Kidney (tissue), 14 donors: Measurements from ENCODE around the gene LDLRAD4. TPM values are rescaled to one million over a fixed set of nuclear protein-coding genes. Genes with fewer than 3 reads are reported as not detected.

Experiments
- DNase-seq, 5 donors: peaks; one replicate each; pipeline ENCODE4 v3.0.0-alpha.2; 2013 to 2020
- FAIRE-seq: peaks from 2 replicates; lab custom pipeline; 2012; peaks lifted over from hg19 to GRCh38; lab: Jason Lieb, UNC
- H3K27ac ChIP-seq, 2 donors: one replicate each; pipeline ENCODE4 v1.7.0; 2013; ENCODE audit warnings: low read depth in 2 of 2, low read length in 2 of 2, inconsistent platforms in 1 of 2
- H3K27me3 ChIP-seq: one replicate; pipeline ENCODE4 v1.7.1; 2013; ENCODE audit warnings: low read length, inconsistent platforms; ENCODE audit not compliant: control insufficient read depth, insufficient read depth
- H3K36me3 ChIP-seq, 3 donors: one replicate each; pipeline versions ENCODE4 v1.7.0 to v1.7.1; 2013; ENCODE audit warnings: low read length in 3 of 3, control low read depth in 1 of 3, inconsistent platforms in 1 of 3; ENCODE audit not compliant: insufficient read depth in 3 of 3, control insufficient read depth in 2 of 3
- H3K4me1 ChIP-seq, 3 donors: one replicate each; pipeline versions ENCODE4 v1.7.0 to v1.7.1; 2013; ENCODE audit warnings: low read length in 3 of 3, inconsistent platforms in 1 of 3, low read depth in 1 of 3; ENCODE audit not compliant: control insufficient read depth in 2 of 3, insufficient read depth in 2 of 3
- H3K4me3 ChIP-seq, 3 donors: one replicate each; pipeline versions ENCODE4 v1.7.0 to v1.8.1; 2013; ENCODE audit warnings: low read length in 3 of 3, control low read depth in 1 of 3, inconsistent platforms in 1 of 3
- H3K9ac ChIP-seq, 3 donors: one replicate each; pipeline versions ENCODE4 v1.7.0 to v1.7.1; 2013; ENCODE audit warnings: low read length in 3 of 3, control low read depth in 1 of 3, inconsistent platforms in 1 of 3
- H3K9me3 ChIP-seq, 3 donors: one replicate each; pipeline versions ENCODE4 v1.7.0 to v1.7.1; 2013; ENCODE audit warnings: low read length in 3 of 3, control low read depth in 1 of 3, inconsistent platforms in 1 of 3; ENCODE audit not compliant: control insufficient read depth in 2 of 3, insufficient read depth in 1 of 3
- CTCF ChIP-seq: IDR thresholded peaks from 3 replicates; pipeline ENCODE4 v1.5.1; 2012; ENCODE audit warnings: mild to moderate bottlenecking, moderate library complexity, borderline replicate concordance; ENCODE audit not compliant: insufficient read depth; ENCODE audit errors: extremely low read depth
- intact Hi-C: fragments of 100-400 bp; cut with DNase I; formaldehyde crosslinking; loops from one replicate; pipeline ENCODE4 v1.11.1; 2022
- polyA plus RNA-seq: library from polyadenylated mRNA; stranded (reverse); fragments of 350-450 nt; fragmentation: Illumina TruSeq; extraction: RNeasy Lipid Tissue Mini Kit (QIAGEN cat#74804); gene quantifications from one replicate; pipeline ENCODE4 v1.2.3, GENCODE V29; 2014; ENCODE audit warnings: low read depth, low replicate concordance; ENCODE audit not compliant: insufficient read depth
- total RNA-seq: library from RNA; stranded (reverse); fragmentation: NEBNext Ultra II Directional; extraction: Animal tissue kit (Norgen Biotek cat#: 25700); gene quantifications from one replicate; pipeline ENCODE4 v1.2.1, GENCODE V29; 2021
- donor health status: control.
- donor health status: control.
- donor health status: control.
- donor health status: control.
- donor health status: control.
- donor health status: DM: yes; HTN: yes; CAD: no.
- donor health status: Normal renal cell carcinoma (clear cell type).

Gene LDLRAD4
- total and polyA plus RNA-seq, 2 donors from 2014 or later, result 2.3 to 42.3 TPM

- FAIRE-seq (no peak), DNase-seq (no peak)
- intact Hi-C loops, result no loop called here
- Histone ChIP-seq H3K27ac (no peak overlapping the region), H3K4me1 (no peaks in the 10 kb centered on the region), H3K4me3 (no peak overlapping the region), H3K9me3 (no peaks in the 10 kb centered on the region), H3K27me3 (no peaks in the 10 kb centered on the region), H3K36me3 (no peaks in the 10 kb centered on the region), H3K9ac (no peak overlapping the region)
- TF ChIP-seq CTCF, result no peak
Measured at GRCh38 chr18:13286456-13287125, 68.0 kb downstream of the LDLRAD4 start.

- Histone ChIP-seq H3K4me3 (no peak overlapping the region), H3K36me3 (no peaks in the 10 kb centered on the region), H3K27me3 (no peaks in the 10 kb centered on the region), H3K9ac (no peak overlapping the region), H3K9me3 (no peaks in the 10 kb centered on the region), H3K27ac (no peak overlapping the region), H3K4me1 (no peaks in the 10 kb centered on the region)
- FAIRE-seq, result no peak
- DNase-seq, result no peak
- intact Hi-C loops, result no loop called here
- TF ChIP-seq CTCF, result no peak
Measured at GRCh38 chr18:13287372-13287771, 68.8 kb downstream of the LDLRAD4 start.

DNA sequence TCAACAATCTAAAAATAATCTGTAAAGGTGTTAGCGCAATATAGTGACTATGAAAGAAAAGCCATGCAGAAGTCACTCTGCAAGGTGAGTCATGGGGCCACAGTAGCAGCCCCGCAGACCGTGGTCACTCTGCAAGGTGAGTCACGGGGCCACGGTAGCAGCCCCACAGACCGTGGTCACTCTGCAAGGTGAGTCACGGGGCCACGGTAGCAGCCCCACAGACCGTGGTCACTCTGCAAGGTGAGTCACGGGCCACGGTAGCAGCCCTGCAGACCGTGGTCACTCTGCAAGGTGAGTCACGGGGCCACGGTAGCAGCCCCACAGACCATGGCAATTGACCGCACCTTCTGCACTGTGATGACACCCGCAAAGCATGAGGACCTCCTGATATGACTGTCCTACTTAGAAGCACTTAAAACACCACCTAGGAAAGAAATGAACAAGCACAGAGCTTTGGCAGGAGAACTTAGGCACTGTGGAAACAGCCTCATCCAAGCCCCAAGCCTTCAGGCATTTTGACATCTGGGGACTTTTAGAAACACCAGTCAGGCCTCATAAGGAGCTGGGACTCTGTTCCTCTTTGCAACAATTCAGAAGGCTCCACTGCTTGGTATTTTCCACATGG, 70.1 kb downstream of the LDLRAD4 start:
- no peaks in the 10 kb centered on the region for H3K4me1 ChIP-seq
- no peak overlapping the region for H3K4me3 ChIP-seq
- FAIRE-seq (no peak), DNase-seq (no peak)
- H3K9me3 ChIP-seq, result no peaks in the 10 kb centered on the region
- no peak overlapping the region for H3K27ac ChIP-seq
- TF ChIP-seq CTCF, result no peak
- no peaks in the 10 kb centered on the region for H3K27me3 ChIP-seq
- H3K36me3 ChIP-seq, result no peaks in the 10 kb centered on the region
- intact Hi-C loops, result no loop called here
- H3K9ac ChIP-seq, result no peak overlapping the region
